HL-60 (cell line): ENCODE data around the gene ACVR1.

ENCODE experiments used
- DNase-seq, 2 experiments: peaks; one replicate each; pipeline ENCODE4 v3.0.0-alpha.2; 2010 to 2020; ENCODE audit warnings: low read depth in 1 of 2, low spot score in 1 of 2
- H3K27ac ChIP-seq: fragments of 250-450 bp; sonication (Bioruptor Pico); replicated peaks from 2 replicates; pipeline ENCODE4 v1.5.1; 2020; ENCODE audit warnings: mild to moderate bottlenecking, moderate library complexity
- H3K27me3 ChIP-seq: fragments of 250-450 bp; sonication (Bioruptor Pico); 2 replicates; pipeline ENCODE4 v1.5.1; 2021; ENCODE audit warnings: mild to moderate bottlenecking, moderate library complexity; ENCODE audit not compliant: insufficient read depth, poor library complexity, severe bottlenecking
- H3K4me3 ChIP-seq: replicated peaks from 2 replicates; pipeline ENCODE4 v1.5.1; 2011; ENCODE audit warnings: mild to moderate bottlenecking, control low read depth, low read length; ENCODE audit not compliant: insufficient read depth
- CTCF ChIP-seq: IDR thresholded peaks from one replicate; pipeline ENCODE4 v1.5.1; 2011; ENCODE audit warnings: low read length, control low read depth, inconsistent platforms; ENCODE audit not compliant: insufficient read depth
- GABPA ChIP-seq: IDR thresholded peaks from 2 replicates; pipeline ENCODE4 v1.6.1; 2012; ENCODE audit warnings: low read depth
- POLR2AphosphoS5 ChIP-seq: IDR thresholded peaks from 2 replicates; pipeline ENCODE4 v1.6.1; 2012; ENCODE audit warnings: low read depth
- REST ChIP-seq: IDR thresholded peaks from 2 replicates; pipeline ENCODE4 v1.6.1; 2012; ENCODE audit warnings: low read depth; ENCODE audit not compliant: insufficient replicate concordance
- SPI1 ChIP-seq: IDR thresholded peaks from 2 replicates; pipeline ENCODE4 v1.6.1; 2012; ENCODE audit warnings: low read depth, mild to moderate bottlenecking, borderline replicate concordance

Gene ACVR1

GRCh38 chr2:157761520-157761919 is 114.6 kb downstream of the ACVR1 start:
- no peak overlapping the region for H3K27ac ChIP-seq
- no peaks in the 10 kb centered on the region for H3K27me3 ChIP-seq
- no peak overlapping the region for H3K4me3 ChIP-seq
- TF ChIP-seq REST (no peak), POLR2AphosphoS5 (no peak), CTCF (no peak), GABPA (no peak), SPI1 (no peak)
- DNase-seq: no peak

GRCh38 chr2:157760949-157761348 is 115.2 kb downstream of the ACVR1 start:
- no peak overlapping the region for H3K4me3 ChIP-seq
- TF ChIP-seq POLR2AphosphoS5: no peak
- no peak overlapping the region for H3K27ac ChIP-seq
- DNase-seq: no peak
- no peaks in the 10 kb centered on the region for H3K27me3 ChIP-seq

GRCh38 chr2:157759855-157760254 is 116.3 kb downstream of the ACVR1 start:
- no peak for TF ChIP-seq GABPA
- TF ChIP-seq REST: no peak
- TF ChIP-seq CTCF: no peak
- no peak for TF ChIP-seq SPI1
- no peak for TF ChIP-seq POLR2AphosphoS5
- Histone ChIP-seq H3K4me3 (no peak overlapping the region), H3K27me3 (no peaks in the 10 kb centered on the region), H3K27ac (no peak overlapping the region)
- DNase-seq: no peak

- no peak for DNase-seq
- H3K27ac ChIP-seq: no peak overlapping the region
- no peak for TF ChIP-seq SPI1
- TF ChIP-seq GABPA: no peak
- TF ChIP-seq POLR2AphosphoS5: no peak
- no peak for TF ChIP-seq CTCF
- no peak overlapping the region for H3K4me3 ChIP-seq
- no peaks in the 10 kb centered on the region for H3K27me3 ChIP-seq
Observed at GRCh38 chr2:157758586-157758985, 117.5 kb downstream of the ACVR1 start.
